GM21381 (cell line): ENCODE data around the gene SAMD14.

Experiments used
- ATAC-seq: cut with Tn5 transposase; IDR thresholded peaks from one replicate; pipeline ENCODE4 v1.9.1; 2021; ENCODE audit warnings: mild to moderate bottlenecking, moderate library complexity; ENCODE audit not compliant: unreplicated experiment

Gene SAMD14

GRCh38 chr17:50134206-50135110, 4.5 kb upstream of the SAMD14 start:
- ATAC-seq: no peak

DNA sequence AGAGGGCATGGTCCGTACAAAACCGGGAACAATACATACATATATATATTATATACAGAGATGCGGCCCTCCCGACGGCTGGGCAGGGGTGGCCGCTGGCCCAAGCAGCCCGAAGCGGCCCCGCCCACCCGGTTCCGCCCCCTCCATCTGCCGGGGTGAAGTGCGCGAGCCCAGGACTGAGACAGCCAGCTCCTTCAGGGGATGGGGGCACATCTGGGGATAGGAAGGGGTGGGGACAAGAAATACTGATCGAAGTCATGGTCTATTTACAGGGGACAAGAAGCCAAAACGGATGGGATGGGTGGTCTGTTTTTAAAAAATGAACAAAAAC, 3.8 kb upstream of the SAMD14 start:
- no peak for ATAC-seq

DNA sequence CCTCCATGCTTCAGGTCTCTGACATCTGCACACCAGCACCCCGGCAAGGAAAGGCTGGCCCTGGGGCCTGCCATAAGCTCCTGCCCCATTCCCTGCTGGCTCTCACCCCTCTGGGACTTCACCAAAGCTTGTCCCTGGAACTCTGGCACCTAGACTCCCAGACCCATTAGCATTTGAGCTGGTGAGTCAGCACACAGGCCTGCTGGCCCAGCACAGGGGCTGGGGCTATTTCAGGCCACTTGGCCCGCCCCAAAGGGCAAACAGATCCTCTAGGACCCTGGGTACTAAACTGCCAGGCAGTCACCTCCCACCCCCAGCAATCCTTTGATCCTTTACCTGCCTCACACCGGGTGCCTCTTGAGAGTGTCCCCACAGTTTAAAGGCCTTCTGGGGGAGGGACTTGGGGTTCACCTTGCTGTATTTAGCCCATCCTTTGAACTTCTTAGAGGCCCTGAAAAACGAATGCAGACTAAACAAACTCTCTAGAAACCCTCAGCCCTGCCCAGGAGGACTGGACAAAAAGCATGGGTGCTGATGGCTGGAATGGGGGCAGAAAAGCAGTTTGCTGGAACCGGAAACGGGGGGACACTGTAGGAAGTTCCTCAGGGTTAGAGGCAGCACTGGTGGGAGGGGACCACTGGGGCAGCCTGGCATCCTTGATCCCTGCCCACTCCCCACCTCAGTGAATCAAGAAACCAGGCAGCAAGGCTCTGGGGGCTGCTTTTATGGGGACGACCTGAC, 3.2 kb upstream of the SAMD14 start:
- ATAC-seq: no peak

- ATAC-seq: no peak
These were observed 2.3 kb upstream of the SAMD14 start for GRCh38 chr17:50132104-50132794.

GRCh38 chr17:50130559-50131305, 772 bp upstream of the SAMD14 start:
- no peak for ATAC-seq

GRCh38 chr17:50129353-50129727, 620 bp downstream of the SAMD14 start:
- no peak for ATAC-seq

GRCh38 chr17:50128441-50129352, 1.3 kb downstream of the SAMD14 start:
- ATAC-seq: no peak

DNA sequence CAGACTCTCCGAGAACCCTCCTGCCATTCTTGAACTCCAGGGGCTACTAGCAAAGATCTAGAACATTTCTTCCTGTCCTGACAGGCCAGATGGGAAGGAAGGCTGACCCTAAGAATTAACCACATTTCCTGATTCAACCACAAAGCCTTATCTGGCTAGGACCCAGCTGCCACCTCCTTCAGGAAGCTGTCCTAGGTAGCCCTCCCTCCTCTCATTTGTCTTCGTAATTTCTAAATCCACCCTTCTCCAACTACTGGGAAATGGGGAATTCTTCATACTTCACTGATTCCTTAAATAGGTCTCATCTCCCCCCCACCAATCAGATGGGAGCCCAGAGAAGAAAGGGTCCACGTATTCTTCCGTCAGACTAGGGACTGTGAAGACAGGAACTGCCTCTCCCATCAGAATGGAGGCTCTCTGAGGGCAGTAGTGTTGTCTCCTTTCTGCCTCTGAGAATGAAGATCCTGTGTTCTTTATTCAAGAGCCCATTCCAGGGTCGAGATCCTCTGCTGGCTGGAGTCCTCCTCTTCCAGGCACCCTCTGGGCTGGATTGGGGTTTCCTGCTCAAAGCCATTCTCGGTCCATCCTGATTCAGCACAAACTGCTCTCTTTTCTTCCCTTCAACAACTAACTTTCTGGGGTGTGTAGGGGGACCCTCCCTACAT, 2.1 kb downstream of the SAMD14 start:
- no peak for ATAC-seq

- no peak for ATAC-seq
These were observed 4.5 kb downstream of the SAMD14 start for GRCh38 chr17:50125420-50125997.

- no peak for ATAC-seq
These were observed 6.2 kb downstream of the SAMD14 start for GRCh38 chr17:50123649-50124349.

GRCh38 chr17:50122945-50123344, 7.0 kb downstream of the SAMD14 start:
- no peak for ATAC-seq

DNA sequence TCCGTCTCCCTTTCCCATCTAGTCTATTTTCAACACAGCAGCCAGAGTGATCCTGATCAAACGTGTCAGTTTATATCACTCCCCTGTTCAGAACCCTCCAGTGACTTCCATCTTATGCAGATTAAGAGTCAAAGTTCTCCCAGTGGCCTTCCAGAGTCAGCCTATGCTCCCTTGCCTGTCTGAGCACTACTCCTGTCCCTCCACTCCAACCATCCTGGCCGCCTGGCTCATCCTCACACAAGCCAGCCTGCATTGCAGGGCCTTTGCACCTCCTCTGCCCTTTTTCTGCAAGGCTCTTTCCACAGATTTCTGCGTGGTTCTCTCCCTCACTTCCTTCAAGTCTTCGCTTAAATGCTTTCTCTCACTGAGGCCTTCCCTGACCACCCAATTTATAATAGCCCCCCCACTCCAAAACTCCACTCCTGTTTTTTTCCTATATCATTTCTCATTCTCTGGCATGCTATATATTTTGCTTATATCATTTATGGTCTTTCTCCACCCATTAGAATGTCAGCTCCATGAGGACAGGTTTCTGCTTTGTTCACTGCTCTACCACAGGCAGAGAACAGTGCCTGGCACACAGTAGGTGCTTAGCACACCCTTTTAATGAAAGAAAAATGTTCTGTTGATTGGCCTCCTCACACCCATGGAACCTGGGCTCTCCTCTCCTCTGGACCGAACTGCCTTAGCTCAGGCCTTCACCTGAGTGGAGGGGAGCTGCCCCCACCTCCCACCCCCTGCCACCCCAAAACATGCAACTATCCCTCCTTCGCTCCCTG, 9.3 kb downstream of the SAMD14 start:
- ATAC-seq: no peak

GRCh38 chr17:50118828-50119218, 11.1 kb downstream of the SAMD14 start:
- ATAC-seq: no peak

GRCh38 chr17:50118076-50118827, 11.7 kb downstream of the SAMD14 start:
- no peak for ATAC-seq

DNA sequence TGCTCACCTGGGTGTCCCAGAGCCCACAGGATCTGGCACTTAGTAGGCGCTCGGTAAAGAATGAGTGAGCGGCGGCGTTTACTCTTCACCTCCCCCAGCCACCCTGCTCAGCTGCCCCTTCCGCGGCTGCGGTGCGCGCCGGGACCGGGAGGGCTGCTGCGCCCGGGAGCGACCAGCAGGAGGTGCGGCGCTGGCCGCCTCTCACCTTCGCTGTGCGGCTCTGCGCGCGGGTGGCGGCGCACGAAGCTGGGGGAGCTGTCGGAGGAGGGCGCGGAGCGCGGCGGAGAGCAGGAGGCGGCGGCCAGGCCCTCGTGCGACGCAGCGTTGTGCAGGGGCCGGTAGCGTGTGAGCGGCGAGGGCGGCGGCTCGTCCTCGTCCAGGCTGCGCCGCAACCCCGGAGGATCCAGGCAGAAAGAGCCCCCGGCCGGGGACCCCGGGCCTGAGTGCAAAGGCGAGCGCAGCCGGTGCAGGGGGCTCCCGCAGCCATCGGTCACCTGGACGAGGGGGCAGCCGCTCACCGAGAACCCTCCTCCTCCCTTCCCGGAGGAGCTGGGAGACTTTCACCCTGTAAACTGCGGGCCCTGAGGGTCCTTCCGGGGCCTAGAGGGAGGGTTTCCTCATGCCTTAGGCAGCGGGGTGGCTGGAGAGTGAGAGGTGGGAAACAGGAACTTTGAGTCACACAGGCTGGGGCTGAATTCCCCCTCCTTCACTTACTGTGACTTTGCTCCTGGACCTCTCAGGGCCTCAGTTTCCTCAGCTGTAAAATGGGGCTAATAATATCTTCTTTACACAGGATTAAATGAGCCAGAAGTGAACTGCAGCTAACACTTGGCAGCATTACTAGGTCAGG, 12.5 kb downstream of the SAMD14 start:
- ATAC-seq: no peak

- ATAC-seq: no peak
These were observed 14.2 kb downstream of the SAMD14 start for GRCh38 chr17:50115756-50116155.
